SK-MEL-5 (cell line): Measurements from ENCODE around the gene OR10H3. TPM values are rescaled to one million over a fixed set of nuclear protein-coding genes. Genes with fewer than 3 reads are reported as not detected.

ENCODE experiments used
- DNase-seq: peaks from one replicate; pipeline ENCODE4 v3.0.0-alpha.2; 2016; ENCODE audit warnings: low read depth, low spot score
- in situ Hi-C: cut with HindIII; loops from 2 replicates; pipeline ENCODE4 v1.10.0; 2016; ENCODE audit warnings: low sequenced_read_pairs, high pct_unique_total_duplicates, low pct_unique_long_range_greater_than_20kb
- polyA plus RNA-seq, 2 experiments: library from polyadenylated mRNA; depleted of rRNA; stranded (reverse); fragments of >200 nt; gene quantifications; 2 replicates each; pipeline ENCODE4 v1.2.3, GENCODE V29; 2015
- total RNA-seq: library from RNA; depleted of rRNA; stranded (reverse); fragments of >200 nt; shearing (Covaris generic); gene quantifications from 2 replicates; pipeline ENCODE4 v1.2.3, GENCODE V29; 2014; rRNA removed

The OR10H3 gene
- total RNA-seq: not detected in 2 replicates
- polyA plus RNA-seq (2015; cell fraction: cytosol; rRNA removed): not detected in 2 replicates
- polyA plus RNA-seq (2015; cell fraction: nucleus; rRNA removed): not detected in 2 replicates

GRCh38 chr19:15737722-15738121 lies at the start of gene OR10H3:
Gene OR10H3, plus strand, starts transcription at chr19:15737985. Its CDS starts 3,408 bp downstream, at chr19:15741393.
- DNase-seq: no peak
- in situ Hi-C loops: no loop called here

GRCh38 chr19:15696654-15697194 lies 41.1 kb upstream of the OR10H3 start:
- in situ Hi-C loops: no loop called here
- DNase-seq: no peak

GRCh38 chr19:15701757-15702533 lies 35.8 kb upstream of the OR10H3 start:
- in situ Hi-C loops: no loop called here
- no peak for DNase-seq

GRCh38 chr19:15702534-15702930 lies 35.3 kb upstream of the OR10H3 start:
- in situ Hi-C loops: no loop called here
- DNase-seq: peak; percentile 39

- DNase-seq: no peak
- in situ Hi-C loops: no loop called here
Observed at GRCh38 chr19:15714638-15715037, 23.1 kb upstream of the OR10H3 start.

GRCh38 chr19:15715642-15716041 lies 22.1 kb upstream of the OR10H3 start:
- no peak for DNase-seq
- in situ Hi-C loops: no loop called here

- in situ Hi-C loops: no loop called here
Observed at GRCh38 chr19:15717809-15718208, 20.0 kb upstream of the OR10H3 start.

GRCh38 chr19:15721268-15721667 lies 16.5 kb upstream of the OR10H3 start:
- in situ Hi-C loops: no loop called here
- no peak for DNase-seq

More at GRCh38 chr19:15717809-15718208, 20.0 kb upstream of the OR10H3 start:
- DNase-seq: no peak

- DNase-seq: no peak
- in situ Hi-C loops: no loop called here
Observed at GRCh38 chr19:15722956-15723355, 14.8 kb upstream of the OR10H3 start.

- in situ Hi-C loops: no loop called here
Observed at GRCh38 chr19:15727724-15728123, 10.1 kb upstream of the OR10H3 start, which contains the start of gene OR10H2. Gene OR10H2, plus strand, starts transcription at chr19:15728024. Its CDS starts 20 bp downstream, at chr19:15728044.

GRCh38 chr19:15730538-15730937 lies 7.2 kb upstream of the OR10H3 start:
- in situ Hi-C loops: no loop called here
- no peak for DNase-seq

More at GRCh38 chr19:15727724-15728123, 10.1 kb upstream of the OR10H3 start, which contains the start of gene OR10H2:
- DNase-seq: no peak

- DNase-seq: no peak
- in situ Hi-C loops: no loop called here
Observed at GRCh38 chr19:15732388-15732787, 5.4 kb upstream of the OR10H3 start.

GRCh38 chr19:15733895-15734294 lies 3.9 kb upstream of the OR10H3 start:
- in situ Hi-C loops: no loop called here
- peak; percentile 83 for DNase-seq

- DNase-seq: no peak
- in situ Hi-C loops: no loop called here
Observed at GRCh38 chr19:15740785-15741184, 3.0 kb downstream of the OR10H3 start.

GRCh38 chr19:15748239-15748638 lies 10.5 kb downstream of the OR10H3 start:
- in situ Hi-C loops: no loop called here
- DNase-seq: no peak

- in situ Hi-C loops: no loop called here
- peak; percentile 7 for DNase-seq
Observed at GRCh38 chr19:15758379-15758778, 20.6 kb downstream of the OR10H3 start.

- in situ Hi-C loops: no loop called here
- peak; percentile 36 for DNase-seq
Observed at GRCh38 chr19:15759962-15760565, 22.3 kb downstream of the OR10H3 start.

- no peak for DNase-seq
- in situ Hi-C loops: no loop called here
Observed at GRCh38 chr19:15769586-15769985, 31.8 kb downstream of the OR10H3 start.
